Natural killer cell treated with Interleukin-12 subunit alpha and Interleukin-12 subunit beta and Interleukin-15 and Interleukin-18, amount 100 ng/mL, for 72 hours (primary cell): ENCODE results near the gene CDH20. TPM values are rescaled to one million over a fixed set of nuclear protein-coding genes. Genes with fewer than 3 reads are reported as not detected.

Experiments
- ATAC-seq, 2 donors: fragments of 150-1000 bp; cut with Tn5 transposase in 1 of 2; sonication (Bioruptor Pico), chemical (Tn5 transposase) in 1 of 2; 2 replicates each; pipeline ENCODE4 v1.10.0; 2021
- DNase-seq: peaks from one replicate; pipeline ENCODE4 v3.0.0; 2022; ENCODE audit warnings: low spot score
- H3K27ac Mint-ChIP-seq, 2 donors: 1 replicate in 1 of 2; 2 replicates in 1 of 2; pipeline ENCODE4 v1.8.0; 2022; ENCODE audit warnings: mixed read lengths in 2 of 2, mild to moderate bottlenecking in 1 of 2, moderate library complexity in 1 of 2
- H3K27me3 Mint-ChIP-seq, 2 donors: 1 replicate in 1 of 2; 2 replicates in 1 of 2; pipeline ENCODE4 v1.8.0; 2022; ENCODE audit warnings: mixed read lengths in 2 of 2
- H3K36me3 Mint-ChIP-seq: one replicate; pipeline ENCODE4 v1.8.0; 2022; ENCODE audit warnings: mixed read lengths
- H3K4me1 Mint-ChIP-seq, 2 donors: 1 replicate in 1 of 2; 2 replicates in 1 of 2; pipeline ENCODE4 v1.8.0; 2022; ENCODE audit warnings: low read depth in 2 of 2, mixed read lengths in 2 of 2, mild to moderate bottlenecking in 1 of 2
- H3K4me3 Mint-ChIP-seq: one replicate; pipeline ENCODE4 v1.8.0; 2022; ENCODE audit warnings: mixed read lengths
- H3K9me3 Mint-ChIP-seq: 2 replicates; pipeline ENCODE4 v1.8.0; 2022; ENCODE audit warnings: mixed read lengths
- total RNA-seq, 2 donors: library from RNA; stranded (reverse); gene quantifications; one replicate each; pipeline ENCODE4 v1.2.3, GENCODE V29; 2022

The CDH20 gene
- total RNA-seq, 2 donors from 2014 or later = 0.10 TPM; not detected in 1

- H3K27ac Mint-ChIP-seq = no peak overlapping the region
- no peak overlapping the region for H3K4me3 Mint-ChIP-seq
- ATAC-seq (no peak), DNase-seq (no peak)
- H3K36me3 Mint-ChIP-seq = no peaks in the 10 kb centered on the region
- H3K27me3 Mint-ChIP-seq = peaks cover 7% of the 10 kb centered on the region in 2 donors
- no peaks in the 10 kb centered on the region for H3K9me3 Mint-ChIP-seq
- no peaks in the 10 kb centered on the region for H3K4me1 Mint-ChIP-seq
These were observed 210.3 kb downstream of the CDH20 start for GRCh38 chr18:61543518-61543917.

GRCh38 chr18:61544178-61544577 lies 210.9 kb downstream of the CDH20 start:
- peaks cover 7% of the 10 kb centered on the region in 2 donors for H3K27me3 Mint-ChIP-seq
- no peak for ATAC-seq
- DNase-seq = no peak
- no peaks in the 10 kb centered on the region for H3K36me3 Mint-ChIP-seq
- H3K27ac Mint-ChIP-seq = no peak overlapping the region
- no peaks in the 10 kb centered on the region for H3K4me1 Mint-ChIP-seq
- H3K4me3 Mint-ChIP-seq = no peak overlapping the region
- no peaks in the 10 kb centered on the region for H3K9me3 Mint-ChIP-seq

GRCh38 chr18:61545281-61546245 lies 212.3 kb downstream of the CDH20 start:
- Mint-ChIP-seq H3K27ac (no peak overlapping the region), H3K4me3 (no peak overlapping the region)

GRCh38 chr18:61546590-61546989 lies 213.4 kb downstream of the CDH20 start:
- Mint-ChIP-seq H3K4me3 (no peak overlapping the region), H3K27ac (no peak overlapping the region), H3K36me3 (no peaks in the 10 kb centered on the region), H3K9me3 (no peaks in the 10 kb centered on the region), H3K4me1 (no peaks in the 10 kb centered on the region), H3K27me3 (peaks cover 0 to 5% of the 10 kb centered on the region in 2 donors)
- DNase-seq (no peak), ATAC-seq (no peak)

More at GRCh38 chr18:61545281-61546245, 212.3 kb downstream of the CDH20 start:
- Mint-ChIP-seq H3K27me3 (peaks cover 0 to 5% of the 10 kb centered on the region in 2 donors), H3K36me3 (no peaks in the 10 kb centered on the region), H3K4me1 (no peaks in the 10 kb centered on the region), H3K9me3 (no peaks in the 10 kb centered on the region)
- ATAC-seq (no peak), DNase-seq (no peak)

GRCh38 chr18:61549416-61549815 lies 216.2 kb downstream of the CDH20 start:
- Mint-ChIP-seq H3K4me1 (peaks cover 0 to 2% of the 10 kb centered on the region in 2 donors), H3K4me3 (no peak overlapping the region), H3K27ac (no peak overlapping the region), H3K27me3 (peaks cover 0 to 4% of the 10 kb centered on the region in 2 donors), H3K9me3 (no peaks in the 10 kb centered on the region), H3K36me3 (no peaks in the 10 kb centered on the region)
- ATAC-seq = no peak
- no peak for DNase-seq

GRCh38 chr18:61549889-61550288 lies 216.7 kb downstream of the CDH20 start:
- no peak overlapping the region for H3K27ac Mint-ChIP-seq

GRCh38 chr18:61551586-61551985 lies 218.4 kb downstream of the CDH20 start:
- Mint-ChIP-seq H3K4me3 (no peak overlapping the region), H3K27me3 (peaks cover 0 to 2% of the 10 kb centered on the region in 2 donors), H3K36me3 (no peaks in the 10 kb centered on the region), H3K4me1 (peaks cover 0 to 5% of the 10 kb centered on the region in 2 donors), H3K27ac (no peak overlapping the region), H3K9me3 (no peaks in the 10 kb centered on the region)
- DNase-seq = no peak
- ATAC-seq = no peak

More at GRCh38 chr18:61549889-61550288, 216.7 kb downstream of the CDH20 start:
- Mint-ChIP-seq H3K9me3 (no peaks in the 10 kb centered on the region), H3K27me3 (peaks cover 0 to 2% of the 10 kb centered on the region in 2 donors), H3K4me1 (peaks cover 0 to 5% of the 10 kb centered on the region in 2 donors), H3K36me3 (no peaks in the 10 kb centered on the region), H3K4me3 (no peak overlapping the region)
- DNase-seq (no peak), ATAC-seq (no peak)

GRCh38 chr18:61553045-61553659 lies 219.9 kb downstream of the CDH20 start:
- Mint-ChIP-seq H3K27me3 (peaks cover 0 to 5% of the 10 kb centered on the region in 2 donors), H3K4me3 (no peak overlapping the region), H3K4me1 (peaks cover 0 to 5% of the 10 kb centered on the region in 2 donors), H3K9me3 (no peaks in the 10 kb centered on the region), H3K27ac (no peak overlapping the region), H3K36me3 (no peaks in the 10 kb centered on the region)
- ATAC-seq (no peak), DNase-seq (no peak)

GRCh38 chr18:61554117-61554776 lies 221.0 kb downstream of the CDH20 start:
- Mint-ChIP-seq H3K9me3 (no peaks in the 10 kb centered on the region), H3K36me3 (no peaks in the 10 kb centered on the region), H3K27ac (peak overlapping the region; percentile 37 to 46), H3K4me3 (peak overlapping the region; percentile 51), H3K27me3 (peaks cover 0 to 5% of the 10 kb centered on the region in 2 donors), H3K4me1 (peaks cover 0 to 5% of the 10 kb centered on the region in 2 donors)
- peak; percentile 54 to 83 for ATAC-seq
- DNase-seq = no peak

- Mint-ChIP-seq H3K27ac (peak overlapping the region in 1 of 2 donors; percentile 37), H3K4me3 (peak overlapping the region; percentile 51), H3K36me3 (no peaks in the 10 kb centered on the region), H3K4me1 (peaks cover 0 to 5% of the 10 kb centered on the region in 2 donors), H3K9me3 (no peaks in the 10 kb centered on the region), H3K27me3 (peaks cover 0 to 5% of the 10 kb centered on the region in 2 donors)
- no peak for ATAC-seq
- DNase-seq = no peak
These were observed 221.7 kb downstream of the CDH20 start for GRCh38 chr18:61554946-61555361.

GRCh38 chr18:61556316-61556715 lies 223.1 kb downstream of the CDH20 start:
- Mint-ChIP-seq H3K4me1 (peaks cover 0 to 5% of the 10 kb centered on the region in 2 donors), H3K27ac (no peak overlapping the region), H3K4me3 (no peak overlapping the region), H3K36me3 (peaks cover 8% of the 10 kb centered on the region), H3K27me3 (peaks cover 9% of the 10 kb centered on the region in 2 donors), H3K9me3 (peaks cover 4% of the 10 kb centered on the region)
- no peak for ATAC-seq
- no peak for DNase-seq

GRCh38 chr18:61556862-61557261 lies 223.6 kb downstream of the CDH20 start:
- H3K4me3 Mint-ChIP-seq = no peak overlapping the region
- ATAC-seq (no peak), DNase-seq (no peak)
- peaks cover 4% of the 10 kb centered on the region for H3K9me3 Mint-ChIP-seq
- H3K27ac Mint-ChIP-seq = no peak overlapping the region
- H3K4me1 Mint-ChIP-seq = peaks cover 0 to 5% of the 10 kb centered on the region in 2 donors
- peaks cover 8% of the 10 kb centered on the region for H3K36me3 Mint-ChIP-seq
- peaks cover 9% of the 10 kb centered on the region in 2 donors for H3K27me3 Mint-ChIP-seq

GRCh38 chr18:61569176-61569892 lies 236.1 kb downstream of the CDH20 start:
- Mint-ChIP-seq H3K4me1 (no peaks in the 10 kb centered on the region), H3K4me3 (no peak overlapping the region), H3K27ac (no peak overlapping the region), H3K36me3 (no peaks in the 10 kb centered on the region), H3K27me3 (peaks cover 6 to 26% of the 10 kb centered on the region in 2 donors), H3K9me3 (no peaks in the 10 kb centered on the region)
- DNase-seq (no peak), ATAC-seq (no peak)
